Activated CD8-positive, alpha-beta memory T cell treated with anti-CD3 and anti-CD28 coated beads for 24 hours (primary cell): ENCODE results near the gene ATP2C1.
"Not testable (repeated sequence)": the region's sequence is repeated elsewhere in the genome, so short reads cannot be mapped to it uniquely, and the experiment has no call there.

ENCODE experiments used
- DNase-seq: peaks from one replicate; pipeline ENCODE4 v3.0.0-alpha.2; 2020

ATP2C1 gene, protein sequence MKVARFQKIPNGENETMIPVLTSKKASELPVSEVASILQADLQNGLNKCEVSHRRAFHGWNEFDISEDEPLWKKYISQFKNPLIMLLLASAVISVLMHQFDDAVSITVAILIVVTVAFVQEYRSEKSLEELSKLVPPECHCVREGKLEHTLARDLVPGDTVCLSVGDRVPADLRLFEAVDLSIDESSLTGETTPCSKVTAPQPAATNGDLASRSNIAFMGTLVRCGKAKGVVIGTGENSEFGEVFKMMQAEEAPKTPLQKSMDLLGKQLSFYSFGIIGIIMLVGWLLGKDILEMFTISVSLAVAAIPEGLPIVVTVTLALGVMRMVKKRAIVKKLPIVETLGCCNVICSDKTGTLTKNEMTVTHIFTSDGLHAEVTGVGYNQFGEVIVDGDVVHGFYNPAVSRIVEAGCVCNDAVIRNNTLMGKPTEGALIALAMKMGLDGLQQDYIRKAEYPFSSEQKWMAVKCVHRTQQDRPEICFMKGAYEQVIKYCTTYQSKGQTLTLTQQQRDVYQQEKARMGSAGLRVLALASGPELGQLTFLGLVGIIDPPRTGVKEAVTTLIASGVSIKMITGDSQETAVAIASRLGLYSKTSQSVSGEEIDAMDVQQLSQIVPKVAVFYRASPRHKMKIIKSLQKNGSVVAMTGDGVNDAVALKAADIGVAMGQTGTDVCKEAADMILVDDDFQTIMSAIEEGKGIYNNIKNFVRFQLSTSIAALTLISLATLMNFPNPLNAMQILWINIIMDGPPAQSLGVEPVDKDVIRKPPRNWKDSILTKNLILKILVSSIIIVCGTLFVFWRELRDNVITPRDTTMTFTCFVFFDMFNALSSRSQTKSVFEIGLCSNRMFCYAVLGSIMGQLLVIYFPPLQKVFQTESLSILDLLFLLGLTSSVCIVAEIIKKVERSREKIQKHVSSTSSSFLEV

DNA sequence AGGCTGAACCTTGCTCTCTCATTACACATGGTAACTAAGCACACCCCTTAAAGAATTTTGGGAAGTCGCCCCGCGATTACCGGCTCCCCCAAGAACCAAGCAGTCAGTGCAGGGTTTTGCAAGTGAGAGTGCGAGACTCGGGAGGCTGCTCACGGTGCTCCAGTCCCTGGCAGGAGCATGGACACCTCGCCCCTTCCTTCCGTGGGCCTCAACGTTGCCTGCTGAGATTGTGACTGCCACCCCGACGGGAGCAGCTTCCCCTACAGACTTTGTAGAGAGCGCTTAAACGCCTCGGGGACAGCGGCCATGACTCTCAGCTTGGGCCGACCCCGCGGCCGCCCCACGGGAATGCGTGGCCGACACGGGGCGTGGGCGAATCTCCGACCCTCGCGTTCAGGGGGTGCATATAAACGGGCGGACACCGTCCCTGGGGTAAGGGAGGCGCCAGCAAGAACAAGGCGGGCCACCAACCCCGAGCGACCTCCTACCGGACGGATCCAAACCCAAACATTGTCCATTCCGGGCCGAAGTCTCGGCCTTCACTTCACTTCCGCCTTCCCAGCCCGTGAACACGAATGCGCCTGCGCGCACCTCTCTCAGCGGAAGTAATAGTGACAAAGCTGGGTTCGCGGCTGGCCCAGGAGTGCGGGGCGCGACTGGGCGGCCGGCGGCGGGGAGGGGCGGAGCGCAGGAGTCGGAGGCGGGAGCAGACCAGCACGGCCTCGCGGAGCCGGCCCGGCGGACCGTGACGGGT is at the start of gene ATP2C1:
Gene ATP2C1, plus strand, starts transcription at position 709 of the 754 bp plus-strand sequence. CDS start 686 bp downstream, outside the sequence.
- peak; percentile 95 for DNase-seq

DNA sequence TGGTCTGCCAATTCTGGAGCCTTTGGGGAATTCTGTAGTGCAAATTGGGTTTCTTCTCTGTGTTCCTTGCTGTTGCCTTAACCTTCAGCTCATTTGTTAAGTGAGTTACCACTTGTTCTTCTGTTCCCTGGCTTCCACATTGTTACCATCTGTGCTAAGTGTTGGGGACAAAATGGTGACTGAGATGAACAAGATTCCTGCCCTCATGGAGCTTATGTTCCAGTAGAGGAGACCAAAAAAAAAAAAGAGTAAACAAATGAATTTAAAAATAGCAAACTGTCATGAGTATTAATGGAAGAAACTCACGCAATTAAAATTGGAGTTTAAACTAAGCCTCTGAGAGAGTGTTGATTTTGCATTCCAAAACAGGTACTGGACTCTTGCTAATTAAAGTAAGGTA is 49.4 kb upstream of the ATP2C1 start:
- no peak for DNase-seq

DNA sequence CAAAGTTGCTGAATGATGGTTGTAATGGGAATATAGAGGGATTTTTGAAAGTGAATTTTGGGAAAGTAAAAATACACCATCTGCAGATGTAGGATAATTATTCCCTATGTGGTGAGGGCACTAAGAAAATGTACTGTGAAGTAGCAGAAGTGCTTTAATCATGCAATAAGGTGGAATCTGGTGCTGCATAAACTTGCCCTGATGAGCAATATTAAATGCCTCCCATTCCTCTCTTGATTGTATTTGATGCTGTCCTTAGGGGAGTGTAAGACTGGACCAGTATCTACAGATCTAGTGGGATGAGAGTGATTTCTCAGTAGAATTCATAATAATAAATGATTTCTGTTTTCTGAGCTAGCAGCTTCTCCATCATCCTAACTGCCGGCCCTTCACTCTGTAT is 47.7 kb upstream of the ATP2C1 start:
- DNase-seq = no peak

DNA sequence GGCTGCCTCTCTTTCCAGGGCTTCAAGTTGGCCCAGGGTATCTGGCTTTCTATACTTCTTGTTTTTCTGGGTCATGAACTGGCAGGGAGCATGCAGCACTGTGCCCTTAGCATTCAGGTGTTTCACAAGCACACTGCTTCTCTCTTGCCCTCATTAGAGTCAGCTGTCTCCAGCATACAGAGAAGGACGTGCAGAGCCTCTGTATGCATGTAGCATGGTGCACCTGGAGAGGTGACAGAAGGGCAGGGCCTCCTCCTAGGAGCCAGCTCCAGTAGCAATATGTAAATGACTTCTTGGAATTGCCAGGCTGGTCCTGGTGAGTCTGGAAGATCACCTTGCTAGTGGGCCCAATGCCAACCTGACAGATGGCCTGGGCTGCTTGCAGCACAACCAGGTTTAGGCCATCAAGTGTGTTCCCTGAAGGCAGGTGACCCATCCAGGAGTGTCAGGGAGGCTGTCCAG is 44.8 kb upstream of the ATP2C1 start:
- no peak for DNase-seq

DNA sequence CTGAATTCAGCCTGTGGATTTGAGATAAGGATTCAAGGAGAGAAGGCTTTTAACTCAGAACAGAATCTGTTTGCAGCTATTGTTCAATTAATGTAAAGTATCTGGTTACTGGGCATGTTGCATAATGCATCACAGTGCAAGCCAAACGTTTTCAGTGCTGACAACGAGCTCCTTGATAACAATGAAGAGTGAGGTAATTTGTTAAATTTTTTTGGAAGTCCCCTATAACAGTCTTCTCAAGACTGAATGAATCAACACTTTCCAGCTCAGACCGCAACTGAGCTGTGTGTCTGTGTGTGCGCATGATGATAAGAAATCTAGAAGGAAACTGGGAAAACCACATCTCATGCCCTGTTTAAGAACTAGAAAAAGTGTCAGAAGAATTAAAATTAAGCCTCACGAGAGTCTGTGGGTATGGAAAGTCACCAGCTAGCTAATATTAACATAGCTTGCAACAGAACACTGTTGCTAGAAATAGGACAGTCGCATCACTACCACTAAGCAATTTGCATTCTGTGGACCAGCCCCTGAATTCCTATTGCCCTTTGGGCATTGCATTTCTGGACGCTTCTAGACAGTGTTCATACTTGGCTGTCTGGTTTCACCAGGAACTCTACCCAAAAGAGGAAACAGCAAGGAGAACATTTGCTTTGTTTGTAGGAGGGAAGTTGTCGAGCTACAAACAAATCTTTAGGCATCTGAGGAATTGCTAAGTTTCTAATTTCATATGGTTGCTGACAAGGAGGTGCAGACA is 43.7 kb upstream of the ATP2C1 start:
- no peak for DNase-seq

DNA sequence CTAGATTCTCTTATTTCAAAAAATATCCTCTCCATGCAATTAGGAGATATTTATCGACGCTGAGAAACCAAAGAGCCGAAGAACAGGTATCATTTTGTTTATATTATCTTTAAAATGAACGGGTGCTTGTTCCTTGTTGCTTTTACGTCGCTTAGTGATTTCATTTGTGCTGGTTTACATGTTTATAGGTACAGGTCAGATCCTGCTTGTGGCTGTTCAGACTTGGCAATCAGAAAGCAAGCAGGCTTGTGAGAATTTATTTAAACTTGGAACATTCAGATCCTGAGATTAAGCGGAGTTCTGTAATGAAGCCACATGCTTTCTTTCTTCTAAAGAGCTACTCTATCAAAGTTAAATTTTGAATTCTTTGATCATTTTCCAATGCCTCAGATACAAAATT is 43.0 kb upstream of the ATP2C1 start:
- DNase-seq = no peak

DNA sequence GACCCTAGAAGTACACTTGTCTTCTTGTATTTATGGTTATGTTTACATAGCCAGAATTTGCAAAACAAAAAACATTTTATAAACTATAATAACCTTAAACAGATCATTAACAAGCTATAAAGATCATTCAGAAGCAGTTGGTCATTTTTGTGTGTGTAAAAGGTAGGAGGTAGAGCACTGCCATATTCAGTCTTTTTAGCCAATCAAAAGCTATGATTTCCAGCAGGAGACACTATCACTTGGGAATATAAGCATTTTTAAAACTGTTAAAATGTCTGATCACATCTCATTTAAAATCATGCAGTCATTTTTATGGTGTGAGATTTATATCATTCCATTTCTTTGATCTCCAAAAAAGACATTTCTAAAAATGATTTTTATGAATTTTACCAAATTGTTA is 42.6 kb upstream of the ATP2C1 start:
- DNase-seq = no peak

DNA sequence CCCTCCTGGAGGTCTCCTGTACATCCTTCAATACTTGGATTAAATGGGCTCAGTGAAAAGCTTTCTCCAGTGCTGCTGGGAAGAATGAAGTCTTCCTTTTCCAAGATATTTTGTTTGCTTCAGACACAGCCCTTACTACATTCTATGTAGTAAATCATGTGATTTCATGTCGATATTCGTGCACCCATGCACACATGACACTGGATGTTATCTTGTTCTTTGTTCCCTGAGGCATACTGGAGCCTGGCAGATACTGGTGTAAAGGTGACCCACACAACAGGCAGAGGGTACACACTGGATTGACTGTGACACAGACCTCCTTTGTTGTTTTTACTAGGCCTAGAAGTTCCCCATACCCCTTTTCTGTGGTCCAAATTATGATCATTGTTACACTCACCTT is 40.3 kb upstream of the ATP2C1 start:
- no peak for DNase-seq

DNA sequence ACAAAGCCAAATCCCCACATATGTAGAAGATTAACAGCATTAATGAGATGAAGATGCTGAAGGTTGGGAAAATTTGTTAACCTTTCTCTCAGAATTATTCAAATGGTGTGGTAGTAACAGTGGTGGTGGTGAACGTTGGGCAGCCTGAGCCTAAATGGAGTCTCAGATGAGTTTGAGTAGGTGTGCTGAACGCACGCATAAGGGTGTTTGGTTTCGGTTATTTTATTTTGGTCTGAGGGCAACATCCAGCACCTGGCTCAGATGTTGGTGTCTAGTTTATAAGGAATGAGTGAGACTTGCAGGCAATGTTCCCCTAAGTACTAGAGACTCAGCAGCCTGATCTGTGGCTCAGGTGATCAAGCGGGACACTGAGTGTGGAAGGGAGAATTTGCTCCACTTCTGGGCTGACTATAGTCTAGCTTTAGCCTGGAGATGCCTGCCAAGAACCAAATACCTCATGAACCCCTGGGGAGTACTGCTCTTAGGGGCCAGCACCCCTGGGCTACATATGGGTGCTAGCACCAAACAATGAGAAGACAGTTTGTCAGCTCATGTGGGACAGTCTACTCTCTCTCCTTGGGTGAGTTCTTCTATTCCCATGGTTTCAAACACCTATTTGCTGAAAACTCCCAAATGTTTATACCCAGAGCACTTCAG is 39.5 kb upstream of the ATP2C1 start:
- no peak for DNase-seq

DNA sequence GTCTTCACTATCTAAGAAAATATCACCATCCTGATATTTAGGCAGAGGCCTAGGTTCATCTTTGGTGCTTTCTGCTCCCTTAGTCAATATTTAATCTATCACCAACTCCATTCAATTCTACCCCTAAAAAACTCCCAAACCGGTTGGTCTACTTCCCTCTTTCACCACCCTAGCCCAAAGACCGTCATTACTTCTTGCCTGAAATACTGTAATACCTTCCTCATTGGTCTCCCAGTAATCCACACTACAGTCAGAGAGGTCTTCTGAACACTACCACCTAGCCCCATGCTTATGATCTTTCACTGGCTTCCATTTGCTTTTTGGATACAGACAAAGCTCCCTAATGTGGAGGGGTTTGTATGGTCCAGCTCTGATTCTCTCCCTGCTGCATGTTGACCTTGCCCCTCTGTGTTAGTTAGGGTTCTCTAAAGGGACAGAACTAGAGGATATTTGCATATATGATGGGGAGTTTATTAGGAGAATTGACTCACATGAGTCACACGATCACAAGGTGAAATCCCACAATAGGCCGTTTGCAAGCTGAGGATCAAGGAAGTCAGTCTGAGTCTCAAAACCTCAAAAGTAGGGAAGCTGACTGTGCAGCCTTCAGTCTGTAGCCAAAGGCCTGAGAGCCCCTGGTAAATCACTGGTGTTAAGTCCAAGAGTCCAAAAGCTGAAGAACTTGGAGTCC is 36.4 kb upstream of the ATP2C1 start:
- no peak for DNase-seq

DNA sequence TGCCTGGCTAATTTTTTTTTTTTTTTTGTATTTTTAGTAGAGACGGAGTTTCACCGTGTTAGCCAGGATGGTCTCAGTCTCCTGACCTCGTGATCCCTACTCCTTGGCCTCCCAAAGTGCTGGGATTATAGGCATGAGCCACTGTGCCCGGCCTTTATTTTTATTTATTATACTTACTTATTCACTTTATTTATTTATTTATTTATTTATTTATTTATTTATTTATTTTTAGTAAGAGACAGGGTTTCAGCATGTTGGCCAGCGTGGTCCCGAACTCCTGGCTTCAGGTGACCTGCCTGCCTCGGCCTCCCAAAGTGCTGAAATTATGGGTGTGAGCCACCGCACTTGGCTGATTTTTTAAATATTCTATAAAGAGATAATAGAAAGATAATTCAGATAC is 31.8 kb upstream of the ATP2C1 start:
- DNase-seq = not testable (repeated sequence)

DNA sequence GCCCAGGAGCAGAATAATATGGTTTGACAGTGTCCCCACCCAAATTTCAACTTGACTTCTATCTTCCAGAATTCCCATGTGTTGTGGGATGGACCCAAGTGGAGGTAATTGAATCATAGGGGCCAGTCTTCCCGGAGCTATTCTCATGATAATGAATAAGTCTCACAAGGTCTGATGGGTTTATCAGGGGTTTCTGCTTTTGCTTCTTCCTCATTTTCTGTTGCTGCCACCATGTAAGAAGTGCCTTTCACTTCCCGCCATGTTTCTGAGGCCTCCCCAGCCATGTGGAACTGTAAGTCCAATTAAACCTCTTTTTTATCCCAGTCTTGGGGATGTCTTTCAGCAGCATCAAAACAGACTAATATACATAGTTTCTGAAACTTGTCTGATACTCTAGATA is 28.4 kb upstream of the ATP2C1 start:
- DNase-seq = no peak

DNA sequence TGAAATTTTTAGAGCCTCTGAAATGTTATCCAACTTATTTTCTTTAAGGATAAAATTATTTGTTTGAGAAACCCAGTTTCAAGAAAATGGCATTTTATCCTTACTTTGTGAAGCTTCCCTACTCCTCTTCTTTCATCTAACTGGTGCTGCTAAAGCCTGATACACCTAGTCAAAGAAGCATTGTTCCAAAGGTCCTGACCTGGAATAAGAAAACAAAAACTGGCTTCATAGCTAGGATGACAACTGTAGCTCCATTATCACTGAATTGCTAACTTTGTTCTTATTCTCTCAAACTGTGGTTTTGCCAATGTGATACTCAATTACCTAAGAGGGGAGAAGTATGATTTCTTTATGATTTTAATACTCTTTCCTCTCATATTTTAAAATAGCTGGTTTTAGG is 27.6 kb upstream of the ATP2C1 start:
- DNase-seq = no peak

DNA sequence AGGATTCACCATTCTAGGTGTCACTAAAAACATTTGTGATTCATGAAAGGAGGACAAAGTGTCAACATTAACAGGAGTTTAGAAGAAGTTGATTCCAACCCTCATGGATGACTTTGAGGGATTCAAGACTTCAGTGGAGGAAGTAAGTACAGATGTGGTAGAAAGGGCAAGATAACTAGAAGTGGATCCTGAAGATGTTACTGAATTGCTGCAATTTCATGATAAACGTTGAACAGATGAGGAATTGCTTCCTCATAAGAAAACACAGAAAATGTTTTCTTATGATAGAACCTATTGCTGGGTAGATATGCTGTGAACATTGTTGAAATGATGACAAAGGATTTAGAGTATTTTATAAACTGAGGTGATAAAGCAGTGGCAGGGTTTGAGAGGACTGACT is 23.5 kb upstream of the ATP2C1 start:
- no peak for DNase-seq

DNA sequence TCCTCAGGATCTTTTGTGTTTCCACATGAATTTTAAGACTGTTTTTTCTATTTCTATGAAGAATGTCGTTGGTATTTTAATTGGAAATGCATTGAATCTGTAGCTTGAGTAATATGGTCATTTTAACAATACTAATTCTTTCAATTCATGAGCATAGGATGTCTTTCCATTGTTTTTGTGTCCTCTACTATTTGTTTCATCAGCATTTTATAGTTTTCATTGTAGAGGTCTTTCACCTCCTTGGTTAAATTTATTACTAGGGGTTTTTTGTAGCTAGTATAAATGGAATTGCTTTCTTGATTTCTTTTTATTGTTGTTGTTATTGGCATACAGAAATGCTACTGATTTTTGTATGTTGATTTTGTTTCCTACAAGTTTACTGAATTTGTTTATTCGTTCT is 17.3 kb upstream of the ATP2C1 start:
- DNase-seq = no peak

DNA sequence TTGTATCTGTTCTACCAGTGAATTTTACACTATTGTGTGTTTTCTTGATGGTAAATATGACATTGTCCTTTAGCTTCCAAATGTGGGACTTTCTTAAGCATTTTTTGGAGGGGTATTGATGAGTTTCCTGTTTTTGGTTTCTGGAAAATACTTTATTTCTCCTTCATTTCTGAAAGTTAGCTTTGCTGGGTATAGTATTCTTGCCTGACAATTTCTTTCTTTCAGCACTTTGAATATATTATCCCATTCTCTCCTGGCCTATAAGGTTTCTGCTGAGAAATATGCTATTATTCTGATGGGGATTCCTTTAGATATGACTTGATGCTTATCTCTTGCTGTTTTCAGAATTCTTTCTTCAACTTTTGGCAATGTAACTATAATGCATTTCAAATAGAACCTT is 15.4 kb upstream of the ATP2C1 start:
- no peak for DNase-seq

DNA sequence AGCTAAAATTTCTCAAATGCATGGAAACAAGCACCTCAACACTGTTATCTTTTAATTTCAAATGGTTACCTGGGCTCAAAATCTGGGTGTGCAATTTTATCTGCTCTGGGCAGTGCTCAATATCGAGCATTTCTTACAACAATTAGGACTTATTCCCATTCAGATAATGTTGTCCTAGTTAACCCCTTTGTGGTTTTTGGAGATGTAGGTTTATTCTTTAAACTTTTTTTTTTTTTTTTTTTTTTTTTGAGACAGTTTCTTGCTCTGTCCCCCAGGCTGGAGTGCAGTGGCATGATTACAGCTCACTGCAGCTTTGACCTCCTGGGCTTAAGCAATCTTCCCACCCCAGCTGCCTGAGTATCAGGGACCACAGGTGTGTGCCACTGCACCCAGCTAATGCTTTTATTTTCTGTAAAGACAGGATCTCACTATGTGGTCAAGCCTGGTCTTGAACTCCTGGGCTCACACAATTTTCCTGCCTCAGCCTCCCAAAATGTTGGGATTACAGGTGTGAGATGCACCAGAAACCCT is 4.4 kb upstream of the ATP2C1 start:
- no peak for DNase-seq

DNA sequence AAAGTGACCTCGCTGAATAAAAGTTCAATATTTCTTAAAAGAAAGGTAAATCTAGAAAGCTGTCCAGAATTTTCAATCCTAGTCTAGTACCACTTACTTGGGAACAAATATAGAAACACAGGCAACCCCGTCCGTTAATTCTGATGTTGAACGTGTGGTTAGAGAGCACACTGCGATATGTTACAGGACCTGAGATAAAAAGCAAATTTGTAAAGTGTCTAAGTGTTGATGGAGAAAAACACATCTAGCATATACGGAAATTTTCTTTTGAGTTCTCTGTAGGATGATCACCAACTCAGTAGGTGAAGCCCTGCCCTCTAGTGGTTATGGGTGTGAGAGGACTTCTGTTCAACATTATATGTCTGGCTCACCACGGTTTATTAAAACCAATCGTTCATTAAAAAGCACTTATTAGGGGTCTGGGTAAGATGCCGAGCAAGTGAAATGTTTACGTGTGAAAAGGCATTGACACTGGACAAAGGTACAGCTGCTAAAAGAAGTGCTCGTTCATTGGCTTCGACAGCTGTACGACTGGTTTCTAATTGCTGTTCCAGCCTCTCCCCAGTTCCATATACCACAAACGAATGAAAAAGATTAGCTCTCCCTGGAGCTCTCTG is 1.0 kb upstream of the ATP2C1 start:
- no peak for DNase-seq

DNA sequence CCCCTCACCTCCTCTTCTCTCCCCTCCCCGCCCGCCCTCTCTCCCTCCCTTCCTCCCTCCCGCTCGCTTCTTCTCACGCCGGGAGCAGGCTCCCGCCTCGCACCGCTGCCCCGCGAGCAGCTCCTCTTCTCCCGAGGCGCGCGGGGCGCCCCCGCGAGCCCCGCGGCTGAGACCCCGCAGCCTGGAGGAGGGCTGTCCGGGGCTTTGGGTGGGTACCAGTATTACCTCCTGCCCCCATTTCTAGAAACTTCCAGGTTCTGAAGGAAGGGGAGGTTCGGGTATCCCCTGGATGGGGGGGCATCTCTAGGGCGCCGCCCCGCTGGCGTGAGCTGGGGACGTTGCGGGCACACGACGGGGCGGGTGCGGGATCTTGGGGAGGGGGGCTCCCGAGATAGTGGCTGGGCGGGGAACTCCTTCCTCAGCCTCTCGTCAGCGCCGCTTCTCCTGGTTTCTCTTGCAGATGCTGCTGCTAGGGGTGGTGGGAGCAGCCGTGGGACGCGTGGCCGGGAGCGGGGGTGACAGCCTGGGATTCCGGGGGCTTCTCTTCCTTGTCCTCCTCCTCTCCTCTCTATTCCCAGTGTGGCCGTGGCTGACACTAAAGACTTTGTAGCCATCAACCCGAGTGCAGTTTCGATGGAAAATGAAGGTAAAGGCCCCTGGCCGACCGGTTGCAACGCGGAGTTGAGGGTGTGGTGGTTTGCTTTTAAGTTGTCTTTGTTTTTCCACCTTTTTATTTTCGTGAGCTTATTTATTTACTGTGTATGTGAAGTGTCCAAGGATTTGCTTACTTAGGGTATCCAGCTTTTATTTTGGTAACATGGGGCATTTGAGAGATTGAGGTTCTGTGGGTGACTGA is 474 bp downstream of the ATP2C1 start:
- no peak for DNase-seq

DNA sequence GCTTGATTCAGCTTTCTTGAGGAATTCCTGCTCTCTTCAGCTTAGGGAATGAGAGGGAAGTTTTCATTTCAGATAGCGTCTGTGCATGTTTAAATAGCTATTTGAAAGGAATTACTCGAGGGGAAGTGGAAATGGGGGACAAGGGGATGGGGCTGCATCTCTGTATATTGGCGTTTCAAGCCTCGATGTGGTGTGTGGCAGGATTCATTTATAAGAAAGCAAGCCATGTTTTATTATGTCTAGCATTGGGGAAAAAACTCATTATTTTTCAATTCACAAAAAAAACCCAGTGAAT is 1.0 kb downstream of the ATP2C1 start:
- no peak for DNase-seq
